OCI-LY3 (cell line): ENCODE data around the gene CROCC2.

Experiments
- H2AFZ ChIP-seq: fragments of 200-600, 300-600 bp; shearing (Covaris generic); 2 replicates; pipeline ENCODE4 v1.6.0; 2014; ENCODE audit warnings: antibody characterized with exemption, low read depth, low read length
- H3K27ac ChIP-seq: fragments of 200-600, 300-600 bp; sonication (generic); 2 replicates; pipeline ENCODE4 v1.5.1; 2014; ENCODE audit warnings: mild to moderate bottlenecking, low read length, moderate library complexity, mixed read lengths
- H3K27me3 ChIP-seq: fragments of 200-600, 300-600 bp; sonication (generic); 2 replicates; pipeline ENCODE4 v1.6.1; 2014; ENCODE audit warnings: low read depth, low read length, mixed read lengths
- H3K36me3 ChIP-seq: fragments of 200-600, 300-600 bp; sonication (generic); replicated peaks from 2 replicates; pipeline ENCODE3; 2014; ENCODE audit warnings: low read depth, low read length, mixed read lengths
- H3K4me1 ChIP-seq: fragments of 300-600, 200-600 bp; sonication (generic); 2 replicates; pipeline ENCODE4 v1.6.1; 2014; ENCODE audit warnings: low read length, mixed read lengths
- H3K4me2 ChIP-seq: fragments of 200-600, 300-600 bp; sonication (generic); 2 replicates; pipeline ENCODE4 v1.6.1; 2014; ENCODE audit warnings: low read length, mixed read lengths
- H3K4me3 ChIP-seq: fragments of 300-600, 200-600 bp; sonication (generic); 2 replicates; pipeline ENCODE4 v1.5.1; 2014; ENCODE audit warnings: antibody characterized with exemption, mild to moderate bottlenecking, low read length, moderate library complexity
- H3K79me2 ChIP-seq: fragments of 300-600, 200-600 bp; shearing (Covaris generic); 2 replicates; pipeline ENCODE4 v1.6.1; 2014; ENCODE audit warnings: mild to moderate bottlenecking, low read length, mixed read lengths
- H3K9ac ChIP-seq: fragments of 300-600, 200-600 bp; shearing (Covaris generic); 2 replicates; pipeline ENCODE4 v1.6.0; 2014; ENCODE audit warnings: mild to moderate bottlenecking, low read length, moderate library complexity
- H3K9me3 ChIP-seq: fragments of 200-600, 300-600 bp; shearing (Covaris generic); 2 replicates; pipeline ENCODE4 v1.6.1; 2014; ENCODE audit warnings: low read length, mixed read lengths; ENCODE audit not compliant: insufficient read depth
- H4K20me1 ChIP-seq: fragments of 200-600, 300-600 bp; sonication (generic); 2 replicates; pipeline ENCODE4 v1.6.1; 2016; ENCODE audit warnings: low read length, mixed read lengths; ENCODE audit not compliant: insufficient read depth
- EZH2phosphoT487 ChIP-seq: fragments of 200-600 bp; shearing (Covaris generic); IDR thresholded peaks from 2 replicates; pipeline ENCODE4 v1.6.1; 2018; ENCODE audit warnings: antibody characterized with exemption, mixed run types, low read depth
- TF ChIP-seq, protein P1 (sequence below): fragments of 200-600, 300-600 bp; sonication (generic); IDR thresholded peaks from 2 replicates; pipeline ENCODE4 v1.5.1; 2014; ENCODE audit warnings: antibody characterized with exemption, low read length, low read depth

The CROCC2 gene

DNA sequence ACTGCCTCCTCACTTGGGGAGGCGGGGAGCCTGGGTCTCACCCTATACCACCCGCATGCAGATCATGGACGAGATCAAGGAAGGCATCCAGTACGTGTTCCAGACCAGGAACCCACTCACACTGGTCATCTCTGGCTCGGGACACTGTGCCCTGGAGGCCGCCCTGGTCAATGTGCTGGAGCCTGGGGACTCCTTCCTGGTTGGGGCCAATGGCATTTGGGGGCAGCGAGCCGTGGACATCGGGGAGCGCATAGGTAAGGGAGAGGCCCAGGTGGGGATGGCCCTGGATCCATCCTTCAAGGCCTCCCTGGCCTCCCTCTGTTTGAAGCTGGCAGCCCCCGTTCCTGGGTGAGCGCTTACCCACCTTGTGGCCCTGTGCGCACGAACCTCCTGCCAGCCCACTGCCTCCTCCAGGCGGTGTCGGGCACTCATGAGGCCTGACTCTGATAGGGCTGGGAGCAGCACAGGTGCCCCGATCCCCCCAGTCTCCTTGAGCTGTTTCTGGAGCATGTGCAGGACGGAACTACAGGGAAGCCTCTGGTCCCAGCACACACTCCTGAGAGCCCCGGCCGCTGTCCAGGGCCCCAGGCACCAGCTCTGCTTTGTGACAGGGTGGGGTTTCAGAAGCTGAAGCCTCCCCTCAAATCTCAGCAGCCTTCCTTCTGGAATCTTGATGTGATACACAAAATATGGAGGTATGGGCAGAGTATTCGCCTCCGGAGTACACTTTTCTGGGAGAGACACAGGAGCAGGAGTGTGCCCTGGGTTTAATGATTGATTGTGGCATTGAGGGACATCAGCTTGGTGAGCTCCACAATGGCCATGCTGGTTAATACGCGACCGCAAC lies 36.8 kb upstream of the CROCC2 start:
- Histone ChIP-seq H3K9ac (no peak overlapping the region), H3K9me3 (no peaks in the 10 kb centered on the region), H3K4me3 (no peak overlapping the region), H3K4me1 (no peaks in the 10 kb centered on the region), H3K79me2 (no peaks in the 10 kb centered on the region), H3K36me3 (no peaks in the 10 kb centered on the region), H2AFZ (no peak overlapping the region), H4K20me1 (no peaks in the 10 kb centered on the region), H3K4me2 (no peak overlapping the region), H3K27me3 (no peaks in the 10 kb centered on the region; the same call in 1 of the 2 replicates), H3K27ac (no peak overlapping the region)
- no peak for TF ChIP-seq EZH2phosphoT487
- TF ChIP-seq, protein P1, sequence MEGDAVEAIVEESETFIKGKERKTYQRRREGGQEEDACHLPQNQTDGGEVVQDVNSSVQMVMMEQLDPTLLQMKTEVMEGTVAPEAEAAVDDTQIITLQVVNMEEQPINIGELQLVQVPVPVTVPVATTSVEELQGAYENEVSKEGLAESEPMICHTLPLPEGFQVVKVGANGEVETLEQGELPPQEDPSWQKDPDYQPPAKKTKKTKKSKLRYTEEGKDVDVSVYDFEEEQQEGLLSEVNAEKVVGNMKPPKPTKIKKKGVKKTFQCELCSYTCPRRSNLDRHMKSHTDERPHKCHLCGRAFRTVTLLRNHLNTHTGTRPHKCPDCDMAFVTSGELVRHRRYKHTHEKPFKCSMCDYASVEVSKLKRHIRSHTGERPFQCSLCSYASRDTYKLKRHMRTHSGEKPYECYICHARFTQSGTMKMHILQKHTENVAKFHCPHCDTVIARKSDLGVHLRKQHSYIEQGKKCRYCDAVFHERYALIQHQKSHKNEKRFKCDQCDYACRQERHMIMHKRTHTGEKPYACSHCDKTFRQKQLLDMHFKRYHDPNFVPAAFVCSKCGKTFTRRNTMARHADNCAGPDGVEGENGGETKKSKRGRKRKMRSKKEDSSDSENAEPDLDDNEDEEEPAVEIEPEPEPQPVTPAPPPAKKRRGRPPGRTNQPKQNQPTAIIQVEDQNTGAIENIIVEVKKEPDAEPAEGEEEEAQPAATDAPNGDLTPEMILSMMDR: no peak

DNA sequence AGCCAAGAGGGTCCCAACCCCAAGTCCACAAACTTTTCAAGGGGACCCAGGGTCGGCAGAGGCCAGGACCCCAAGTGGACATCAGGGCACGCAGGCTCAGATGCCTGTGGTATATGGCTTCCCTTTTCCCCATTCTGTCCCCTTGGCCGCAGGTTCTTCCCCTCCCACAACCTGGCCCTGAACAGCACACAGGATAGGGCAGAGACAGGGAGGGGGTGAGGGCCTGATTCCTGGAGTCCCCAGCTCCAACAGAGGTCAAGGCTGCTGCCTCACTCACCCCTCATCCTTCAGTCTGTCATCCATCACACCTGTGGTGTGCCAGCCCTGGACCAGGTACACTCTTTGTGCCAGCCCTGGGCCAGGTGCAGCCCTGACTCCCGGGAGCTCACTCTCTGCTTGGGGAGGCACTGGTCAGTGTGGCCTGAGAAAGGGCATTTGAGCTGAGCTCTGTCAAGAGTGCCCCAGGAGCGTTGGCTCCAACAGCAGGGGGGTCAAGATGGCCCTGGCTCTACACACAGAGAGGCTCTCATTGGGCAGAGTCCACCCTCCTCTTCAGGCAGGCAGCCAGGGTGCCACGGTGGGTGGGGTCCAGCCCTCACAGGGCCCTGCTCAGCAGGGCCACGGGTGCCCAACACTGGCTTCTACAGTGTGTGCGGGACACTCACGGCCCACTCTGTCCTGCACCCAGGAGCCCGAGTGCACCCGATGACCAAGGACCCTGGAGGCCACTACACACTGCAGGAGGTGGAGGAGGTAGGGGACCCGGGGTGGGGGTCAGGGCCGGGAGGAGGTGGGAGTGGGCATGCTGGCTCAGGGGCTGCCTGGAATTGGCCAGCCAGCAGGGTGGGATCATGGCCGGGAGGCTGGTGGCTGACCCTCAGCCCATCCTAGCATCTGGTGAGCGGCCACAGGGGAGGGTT lies 35.9 kb upstream of the CROCC2 start:
- Histone ChIP-seq H3K27ac (no peak overlapping the region), H3K9me3 (no peaks in the 10 kb centered on the region), H3K9ac (no peak overlapping the region), H4K20me1 (no peaks in the 10 kb centered on the region), H3K79me2 (no peaks in the 10 kb centered on the region), H3K4me2 (no peak overlapping the region), H3K36me3 (no peaks in the 10 kb centered on the region), H3K4me3 (no peak overlapping the region), H3K4me1 (no peaks in the 10 kb centered on the region), H2AFZ (no peak overlapping the region), H3K27me3 (no peaks in the 10 kb centered on the region)
- no peak for TF ChIP-seq EZH2phosphoT487
- TF ChIP-seq, protein P1: no peak

DNA sequence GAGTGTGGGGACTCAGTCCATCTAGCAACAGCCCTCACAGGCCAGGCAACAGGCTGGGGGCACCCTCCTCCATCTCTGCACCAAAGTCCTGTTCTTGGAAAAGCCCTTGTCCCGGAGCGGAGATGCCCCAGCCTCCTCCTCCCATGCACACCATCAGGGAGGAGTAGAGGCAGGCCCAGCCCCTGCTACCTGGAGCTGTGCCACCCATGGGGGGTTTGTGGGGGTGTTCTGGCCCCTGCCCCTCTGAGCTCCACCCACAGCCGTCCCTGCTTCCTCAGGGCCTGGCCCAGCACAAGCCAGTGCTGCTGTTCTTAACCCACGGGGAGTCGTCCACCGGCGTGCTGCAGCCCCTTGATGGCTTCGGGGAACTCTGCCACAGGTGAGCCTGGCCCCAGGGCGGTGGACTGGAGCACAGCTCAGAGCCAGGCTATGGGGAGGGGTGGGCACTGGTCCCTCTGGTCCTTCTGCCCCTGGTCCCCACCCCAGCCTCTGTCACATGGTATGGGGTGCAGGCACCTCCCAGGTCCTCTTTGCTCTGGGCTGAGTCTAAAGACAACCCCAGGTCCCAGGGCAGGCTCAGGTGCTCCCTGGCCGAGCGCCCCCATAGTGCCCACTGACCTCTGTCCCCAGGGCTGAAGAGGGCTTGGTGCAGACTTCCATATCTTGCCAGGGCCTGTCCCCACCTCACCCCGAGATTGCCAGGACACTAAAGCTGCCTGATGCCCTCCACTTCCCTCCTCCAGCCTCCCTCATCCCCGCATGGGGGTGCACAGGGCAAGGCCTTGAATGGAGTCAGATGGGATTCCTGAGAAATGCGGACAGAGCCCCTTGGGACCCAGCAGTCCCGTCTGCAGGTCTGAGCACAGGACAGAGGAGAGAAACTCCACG lies 34.8 kb upstream of the CROCC2 start:
- Histone ChIP-seq H3K36me3 (no peaks in the 10 kb centered on the region), H3K27ac (no peak overlapping the region), H3K79me2 (no peaks in the 10 kb centered on the region), H3K9ac (no peak overlapping the region), H3K4me3 (no peak overlapping the region), H3K9me3 (no peaks in the 10 kb centered on the region), H4K20me1 (no peaks in the 10 kb centered on the region), H3K27me3 (no peaks in the 10 kb centered on the region), H2AFZ (no peak overlapping the region), H3K4me2 (no peak overlapping the region), H3K4me1 (no peaks in the 10 kb centered on the region)
- TF ChIP-seq, protein P1: no peak
- no peak for TF ChIP-seq EZH2phosphoT487
